ENCODE measurements around the gene FARS2. TPM values are rescaled to one million over a fixed set of nuclear protein-coding genes. Genes with fewer than 3 reads are reported as not detected.

Gene FARS2
- polyA plus RNA-seq, 1 of the 3 experiments (the other 2 are of a cell fraction): 12.5 TPM

DNA sequence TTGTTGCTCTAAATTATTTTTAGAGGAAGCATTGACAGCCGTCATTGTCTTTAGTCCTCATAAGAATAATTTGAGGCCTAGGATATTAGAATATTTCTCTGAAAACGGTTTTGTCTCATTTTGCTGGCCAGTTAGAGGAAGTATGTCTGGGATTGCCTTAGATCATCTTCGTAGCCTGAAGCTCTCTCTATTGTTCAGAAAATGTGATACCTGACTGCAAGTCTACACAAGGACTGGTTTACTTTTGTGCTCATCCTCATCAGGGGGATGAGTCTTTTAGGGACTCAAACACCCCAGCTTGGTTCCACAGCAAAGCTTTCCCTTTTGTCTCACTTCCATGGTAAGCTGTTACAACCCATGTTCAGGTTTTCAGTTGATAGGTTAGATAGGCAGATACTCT, 141.8 kb downstream of the FARS2 start:
- DNase-seq: no peak
- WGBS (ENCODE audit: low lambda C conversion rate): 89% methylated on average over 3 of the region's 3 CpGs
- Histone ChIP-seq H3K4me2 (no peak overlapping the region), H3K27ac (ENCODE audit: low read depth in 2 of 2, low read length in 1 of 2) (no peak overlapping the region; a peak in 1 of 4 replicates), H3K9ac (no peak overlapping the region), H3K4me1 (ENCODE audit: control insufficient read depth in 1 of 2, insufficient read depth in 2 of 2, low read depth in 1 of 2, low read length in 1 of 2) (no peaks in the 10 kb centered on the region), H3K4me3 (ENCODE audit: low read depth in 2 of 2, low read length in 1 of 2) (no peak overlapping the region), H2AFZ (ENCODE audit: low read depth) (no peak overlapping the region), H4K20me1 (ENCODE audit: insufficient read depth) (no peaks in the 10 kb centered on the region), H3K9me3 (0 out of 2 replicates have a peak, but pooled peaks cover 7% of the 10 kb centered on the region), H3K27me3 (ENCODE audit: insufficient read depth) (no peaks in the 10 kb centered on the region), H3F3A (replicated peaks; ENCODE audit: insufficient read depth) (no peaks in the 10 kb centered on the region), H3K79me2 (ENCODE audit: insufficient read depth) (no peaks in the 10 kb centered on the region), H3K36me3 (replicated peaks in 1 of 2; ENCODE audit: control insufficient read depth in 1 of 2, insufficient read depth in 2 of 2, low read length in 1 of 2) (peaks cover 0 to 6% of the 10 kb centered on the region in 2 experiments), H3K9me2 (no peaks in the 10 kb centered on the region)
- CTCF ChIA-PET: interaction anchor here (0.7 to 2.7 kb wide), 6 partner anchors 8 to 260 kb away, joined by 3 to 14 read pairs (median 4); no protein-coding TSS in a partner anchor
- POLR2A ChIA-PET: no interaction called here
- TF ChIP-seq RFX5 (IDR thresholded peaks at IDR 0.05; ENCODE audit: low read length): no peak
- TF ChIP-seq, protein P1, sequence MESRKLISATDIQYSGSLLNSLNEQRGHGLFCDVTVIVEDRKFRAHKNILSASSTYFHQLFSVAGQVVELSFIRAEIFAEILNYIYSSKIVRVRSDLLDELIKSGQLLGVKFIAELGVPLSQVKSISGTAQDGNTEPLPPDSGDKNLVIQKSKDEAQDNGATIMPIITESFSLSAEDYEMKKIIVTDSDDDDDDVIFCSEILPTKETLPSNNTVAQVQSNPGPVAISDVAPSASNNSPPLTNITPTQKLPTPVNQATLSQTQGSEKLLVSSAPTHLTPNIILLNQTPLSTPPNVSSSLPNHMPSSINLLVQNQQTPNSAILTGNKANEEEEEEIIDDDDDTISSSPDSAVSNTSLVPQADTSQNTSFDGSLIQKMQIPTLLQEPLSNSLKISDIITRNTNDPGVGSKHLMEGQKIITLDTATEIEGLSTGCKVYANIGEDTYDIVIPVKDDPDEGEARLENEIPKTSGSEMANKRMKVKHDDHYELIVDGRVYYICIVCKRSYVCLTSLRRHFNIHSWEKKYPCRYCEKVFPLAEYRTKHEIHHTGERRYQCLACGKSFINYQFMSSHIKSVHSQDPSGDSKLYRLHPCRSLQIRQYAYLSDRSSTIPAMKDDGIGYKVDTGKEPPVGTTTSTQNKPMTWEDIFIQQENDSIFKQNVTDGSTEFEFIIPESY (IDR thresholded peaks at IDR 0.05; ENCODE audit: borderline replicate concordance, low read depth): no peak
- no peak for TF ChIP-seq EZH2phosphoT487 (IDR thresholded peaks at IDR 0.05; ENCODE audit: borderline replicate concordance, low read depth)
- no peak for TF ChIP-seq TAF1 (IDR thresholded peaks at IDR 0.05; ENCODE audit: borderline replicate concordance, low read depth, low read length)
- no peak for TF ChIP-seq EP300 (IDR thresholded peaks at IDR 0.05; ENCODE audit: borderline replicate concordance in 1 of 2, low read depth in 1 of 2, low read length in 1 of 2)
- TF ChIP-seq GABPA (IDR thresholded peaks at IDR 0.05; ENCODE audit: low read depth): no peak
- no peak for TF ChIP-seq FOSL2 (IDR thresholded peaks at IDR 0.05; ENCODE audit: borderline replicate concordance, low read depth)
- TF ChIP-seq RXRA (IDR thresholded peaks at IDR 0.05; ENCODE audit: borderline replicate concordance, low read depth): no peak
- no peak for TF ChIP-seq TEAD4 (IDR thresholded peaks at IDR 0.05; ENCODE audit: borderline replicate concordance, insufficient read depth)
- TF ChIP-seq JUND (IDR thresholded peaks at IDR 0.05): no peak
- no peak for TF ChIP-seq POLR2AphosphoS5 (IDR thresholded peaks at IDR 0.05; ENCODE audit: low read depth, low read length)
- TF ChIP-seq CHD2 (IDR thresholded peaks at IDR 0.05; ENCODE audit: low read length, partially characterized antibody): no peak

DNA sequence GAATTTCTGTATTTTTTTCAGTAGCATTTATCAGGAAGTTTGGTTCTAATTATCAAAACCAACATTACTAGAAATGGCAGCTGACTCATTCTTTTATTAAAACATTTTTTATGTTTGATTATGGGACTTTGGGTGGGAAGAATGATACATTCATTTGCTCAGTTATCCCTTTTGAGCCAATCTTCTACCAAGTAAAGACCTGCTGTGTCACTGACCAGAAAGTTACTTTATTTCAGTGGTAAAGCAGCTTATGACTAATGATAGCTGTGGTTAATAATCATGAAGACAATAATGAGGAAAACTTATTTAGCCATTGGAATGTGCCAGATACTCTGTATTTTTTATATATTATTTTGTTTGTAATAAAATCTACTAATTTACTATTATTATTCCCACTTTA, 142.3 kb downstream of the FARS2 start:
- Histone ChIP-seq H3K9me3 (0 out of 2 replicates have a peak, but pooled peaks cover 7% of the 10 kb centered on the region), H3K4me3 (ENCODE audit: low read depth in 2 of 2, low read length in 1 of 2) (no peak overlapping the region), H3K27me3 (ENCODE audit: insufficient read depth) (no peaks in the 10 kb centered on the region), H3K9ac (no peak overlapping the region), H3K79me2 (ENCODE audit: insufficient read depth) (no peaks in the 10 kb centered on the region), H3K4me1 (ENCODE audit: control insufficient read depth in 1 of 2, insufficient read depth in 2 of 2, low read depth in 1 of 2, low read length in 1 of 2) (no peaks in the 10 kb centered on the region), H2AFZ (ENCODE audit: low read depth) (no peak overlapping the region), H3K36me3 (replicated peaks in 1 of 2; ENCODE audit: control insufficient read depth in 1 of 2, insufficient read depth in 2 of 2, low read length in 1 of 2) (peaks cover 0 to 6% of the 10 kb centered on the region in 2 experiments), H4K20me1 (ENCODE audit: insufficient read depth) (no peaks in the 10 kb centered on the region), H3F3A (replicated peaks; ENCODE audit: insufficient read depth) (no peaks in the 10 kb centered on the region), H3K9me2 (no peaks in the 10 kb centered on the region), H3K27ac (ENCODE audit: low read depth in 2 of 2, low read length in 1 of 2) (no peak overlapping the region; a peak in 1 of 4 replicates), H3K4me2 (no peak overlapping the region)
- CTCF ChIA-PET: interaction anchor here (0.7 to 2.7 kb wide), 5 partner anchors 8 to 260 kb away, joined by 3 to 14 read pairs (median 4); no protein-coding TSS in a partner anchor
- POLR2A ChIA-PET: no interaction called here
- TF ChIP-seq NFIC (IDR thresholded peaks at IDR 0.05; ENCODE audit: borderline replicate concordance) (no peak), MEF2A (IDR thresholded peaks at IDR 0.05; ENCODE audit: borderline replicate concordance, low read depth) (no peak), MXI1 (IDR thresholded peaks at IDR 0.05; ENCODE audit: low read depth, low read length) (no peak), SIN3A (IDR thresholded peaks at IDR 0.05; ENCODE audit: borderline replicate concordance, low read depth, low read length) (no peak), SMC3 (IDR thresholded peaks at IDR 0.05; ENCODE audit: low read depth, low read length) (no peak), FOXJ3 (CRISPR knock-in tag; IDR thresholded peaks at IDR 0.05) (no peak), EP300 (IDR thresholded peaks at IDR 0.05; ENCODE audit: borderline replicate concordance in 1 of 2, low read depth in 1 of 2, low read length in 1 of 2) (no peak), TAF1 (IDR thresholded peaks at IDR 0.05; ENCODE audit: borderline replicate concordance, low read depth, low read length) (no peak), FOXM1 (IDR thresholded peaks at IDR 0.05; ENCODE audit: low read depth) (no peak), ELF1 (IDR thresholded peaks at IDR 0.05) (no peak), GABPA (IDR thresholded peaks at IDR 0.05; ENCODE audit: low read depth) (no peak), RAD21 (IDR thresholded peaks at IDR 0.05; ENCODE audit: low read length) (no peak)
- TF ChIP-seq, protein P2, sequence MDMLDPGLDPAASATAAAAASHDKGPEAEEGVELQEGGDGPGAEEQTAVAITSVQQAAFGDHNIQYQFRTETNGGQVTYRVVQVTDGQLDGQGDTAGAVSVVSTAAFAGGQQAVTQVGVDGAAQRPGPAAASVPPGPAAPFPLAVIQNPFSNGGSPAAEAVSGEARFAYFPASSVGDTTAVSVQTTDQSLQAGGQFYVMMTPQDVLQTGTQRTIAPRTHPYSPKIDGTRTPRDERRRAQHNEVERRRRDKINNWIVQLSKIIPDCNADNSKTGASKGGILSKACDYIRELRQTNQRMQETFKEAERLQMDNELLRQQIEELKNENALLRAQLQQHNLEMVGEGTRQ (IDR thresholded peaks at IDR 0.05; ENCODE audit: borderline replicate concordance, low read depth, low read length): no peak
- TF ChIP-seq, protein P1 (IDR thresholded peaks at IDR 0.05; ENCODE audit: borderline replicate concordance, low read depth): no peak
- TF ChIP-seq, protein P3, sequence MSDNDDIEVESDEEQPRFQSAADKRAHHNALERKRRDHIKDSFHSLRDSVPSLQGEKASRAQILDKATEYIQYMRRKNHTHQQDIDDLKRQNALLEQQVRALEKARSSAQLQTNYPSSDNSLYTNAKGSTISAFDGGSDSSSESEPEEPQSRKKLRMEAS (IDR thresholded peaks at IDR 0.05; ENCODE audit: low read depth): no peak
- DNase-seq: no peak
